Progenitor cell of endocrine pancreas (in vitro differentiated cells): ENCODE results near the gene ADK. TPM values are rescaled to one million over a fixed set of nuclear protein-coding genes. Genes with fewer than 3 reads are reported as not detected.

ENCODE experiments used
- DNase-seq: peaks from one replicate; pipeline ENCODE4 v3.0.0; 2021; ENCODE audit warnings: low spot score; ENCODE audit not compliant: unreplicated experiment
- H3K27ac Mint-ChIP-seq: 2 replicates; pipeline ENCODE4 v1.8.0; 2021; ENCODE audit warnings: mild to moderate bottlenecking, moderate library complexity, mixed read lengths
- H3K27me3 Mint-ChIP-seq: 2 replicates; pipeline ENCODE4 v1.8.0; 2021; ENCODE audit warnings: mixed read lengths
- H3K36me3 Mint-ChIP-seq: 2 replicates; pipeline ENCODE4 v1.8.0; 2022; ENCODE audit warnings: mixed read lengths; ENCODE audit not compliant: insufficient read depth
- H3K4me1 Mint-ChIP-seq: 2 replicates; pipeline ENCODE4 v1.8.0; 2021; ENCODE audit warnings: low read depth, mixed read lengths
- H3K4me3 Mint-ChIP-seq: 2 replicates; pipeline ENCODE4 v1.8.0; 2021; ENCODE audit warnings: low read depth, mild to moderate bottlenecking, moderate library complexity, mixed read lengths
- H3K9me3 Mint-ChIP-seq: 2 replicates; pipeline ENCODE4 v1.8.0; 2021; ENCODE audit warnings: low read depth, mixed read lengths
- total RNA-seq: library from RNA; stranded (reverse); gene quantifications from 2 replicates; pipeline ENCODE4 v1.2.1, GENCODE V29; 2021
- TF ChIP-seq, protein P1 (sequence below): fragments of 200-600 bp; sonication (generic); IDR thresholded peaks from one replicate; pipeline ENCODE4 v1.5.0; 2021; ENCODE audit warnings: antibody characterized with exemption, mild to moderate bottlenecking; ENCODE audit not compliant: unreplicated experiment

ADK gene
- total RNA-seq, 1 donor from 2014 or later = 20.7 TPM

DNA sequence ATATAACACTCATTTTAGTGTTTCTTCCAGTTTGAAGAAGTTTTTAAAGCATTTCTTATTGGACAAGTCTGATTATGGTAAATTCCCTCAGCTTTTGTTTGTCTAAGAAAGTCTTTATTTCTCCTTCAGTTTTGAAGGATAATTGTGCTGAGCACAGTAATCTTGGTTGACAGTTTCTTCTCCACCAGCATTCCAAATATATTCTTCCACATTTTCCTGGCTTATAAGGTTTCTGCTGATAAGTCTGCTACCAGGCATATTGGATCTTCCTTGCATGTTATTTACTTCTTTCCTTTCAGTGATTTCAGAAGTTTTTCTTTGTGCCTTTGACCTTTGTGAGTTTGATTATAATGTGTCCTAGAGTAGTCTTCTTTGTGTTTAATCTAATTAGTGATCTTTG lies 210.7 kb downstream of the ADK start:
- Mint-ChIP-seq H3K27ac (no peak overlapping the region), H3K9me3 (peaks cover 31% of the 10 kb centered on the region), H3K36me3 (peaks cover 28% of the 10 kb centered on the region), H3K27me3 (no peaks in the 10 kb centered on the region), H3K4me3 (no peak overlapping the region), H3K4me1 (peaks cover 12% of the 10 kb centered on the region)
- TF ChIP-seq, protein P1, sequence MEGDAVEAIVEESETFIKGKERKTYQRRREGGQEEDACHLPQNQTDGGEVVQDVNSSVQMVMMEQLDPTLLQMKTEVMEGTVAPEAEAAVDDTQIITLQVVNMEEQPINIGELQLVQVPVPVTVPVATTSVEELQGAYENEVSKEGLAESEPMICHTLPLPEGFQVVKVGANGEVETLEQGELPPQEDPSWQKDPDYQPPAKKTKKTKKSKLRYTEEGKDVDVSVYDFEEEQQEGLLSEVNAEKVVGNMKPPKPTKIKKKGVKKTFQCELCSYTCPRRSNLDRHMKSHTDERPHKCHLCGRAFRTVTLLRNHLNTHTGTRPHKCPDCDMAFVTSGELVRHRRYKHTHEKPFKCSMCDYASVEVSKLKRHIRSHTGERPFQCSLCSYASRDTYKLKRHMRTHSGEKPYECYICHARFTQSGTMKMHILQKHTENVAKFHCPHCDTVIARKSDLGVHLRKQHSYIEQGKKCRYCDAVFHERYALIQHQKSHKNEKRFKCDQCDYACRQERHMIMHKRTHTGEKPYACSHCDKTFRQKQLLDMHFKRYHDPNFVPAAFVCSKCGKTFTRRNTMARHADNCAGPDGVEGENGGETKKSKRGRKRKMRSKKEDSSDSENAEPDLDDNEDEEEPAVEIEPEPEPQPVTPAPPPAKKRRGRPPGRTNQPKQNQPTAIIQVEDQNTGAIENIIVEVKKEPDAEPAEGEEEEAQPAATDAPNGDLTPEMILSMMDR = no peak
- no peak for DNase-seq

GRCh38 chr10:74363727-74364126 lies 212.7 kb downstream of the ADK start:
- Mint-ChIP-seq H3K9me3 (peaks cover 28% of the 10 kb centered on the region), H3K27me3 (no peaks in the 10 kb centered on the region), H3K4me3 (no peak overlapping the region), H3K27ac (no peak overlapping the region), H3K4me1 (peaks cover 23% of the 10 kb centered on the region), H3K36me3 (peaks cover 25% of the 10 kb centered on the region)
- DNase-seq = no peak
- TF ChIP-seq, protein P1 = no peak

- Mint-ChIP-seq H3K27me3 (no peaks in the 10 kb centered on the region), H3K4me3 (no peak overlapping the region), H3K9me3 (peaks cover 20% of the 10 kb centered on the region), H3K27ac (no peak overlapping the region), H3K4me1 (peaks cover 24% of the 10 kb centered on the region), H3K36me3 (peaks cover 22% of the 10 kb centered on the region)
- TF ChIP-seq, protein P1 = no peak
- DNase-seq = no peak
Observed at GRCh38 chr10:74365109-74365508, 214.1 kb downstream of the ADK start.

DNA sequence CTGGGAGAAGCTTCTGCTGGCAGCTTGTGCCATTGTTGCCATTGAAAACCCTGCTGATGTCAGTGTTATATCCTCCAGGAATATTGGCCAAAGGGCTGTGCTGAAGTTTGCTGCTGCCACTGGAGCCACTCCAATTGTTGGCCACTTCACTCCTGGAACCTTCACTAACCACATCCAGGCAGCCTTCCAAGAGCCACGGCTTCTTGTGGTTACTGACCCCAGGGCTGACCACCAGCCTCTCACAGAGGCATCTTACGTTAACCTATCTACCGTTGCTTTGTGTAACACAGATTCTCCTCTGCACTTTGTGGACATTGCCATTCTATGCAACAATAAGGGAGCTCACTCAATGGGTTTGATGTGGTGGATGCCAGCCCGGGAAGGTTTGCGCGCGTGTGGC lies 220.7 kb downstream of the ADK start:
- Mint-ChIP-seq H3K36me3 (peaks cover 3% of the 10 kb centered on the region), H3K9me3 (no peaks in the 10 kb centered on the region), H3K27me3 (no peaks in the 10 kb centered on the region), H3K27ac (no peak overlapping the region), H3K4me1 (peaks cover 14% of the 10 kb centered on the region), H3K4me3 (no peak overlapping the region)
- TF ChIP-seq, protein P1 = no peak
- no peak for DNase-seq

DNA sequence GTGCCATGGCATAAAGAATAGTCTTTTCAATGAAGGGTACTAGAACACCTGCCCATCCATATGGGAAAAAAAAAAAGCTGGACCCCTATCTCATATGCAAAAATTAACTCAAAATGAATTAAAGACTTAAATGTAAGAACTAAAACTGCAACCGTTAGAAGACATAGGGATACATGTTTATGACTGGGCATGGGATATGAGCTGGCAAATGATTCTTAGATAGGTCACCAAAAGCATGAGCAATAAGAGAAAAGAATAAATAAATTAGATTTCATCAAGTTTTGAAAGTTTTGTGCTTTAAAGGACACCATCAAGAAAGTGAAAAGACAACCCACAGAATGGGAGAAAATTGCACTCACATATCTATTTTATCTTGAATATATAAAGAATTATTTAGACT lies 222.0 kb downstream of the ADK start:
- Mint-ChIP-seq H3K4me1 (peaks cover 16% of the 10 kb centered on the region), H3K4me3 (no peak overlapping the region), H3K36me3 (peaks cover 3% of the 10 kb centered on the region), H3K9me3 (no peaks in the 10 kb centered on the region), H3K27ac (no peak overlapping the region), H3K27me3 (no peaks in the 10 kb centered on the region)
- DNase-seq = no peak
- TF ChIP-seq, protein P1 = no peak
